Kidney epithelial cell (primary cell): ENCODE data around the gene DGKI. TPM values are rescaled to one million over a fixed set of nuclear protein-coding genes. Genes with fewer than 3 reads are reported as not detected.

Source experiments
- DNase-seq: peaks from one replicate; pipeline ENCODE4 v3.0.0-alpha.2; 2010; ENCODE audit warnings: low read depth
- H3K27me3 ChIP-seq: 2 replicates; pipeline ENCODE4 v1.6.0; 2011; ENCODE audit warnings: low read length; ENCODE audit not compliant: control insufficient read depth, insufficient read depth
- H3K36me3 ChIP-seq: 2 replicates; pipeline ENCODE4 v1.5.1; 2011; ENCODE audit warnings: low read length; ENCODE audit not compliant: control insufficient read depth, insufficient read depth
- H3K4me3 ChIP-seq: 2 replicates; pipeline ENCODE4 v1.5.1; 2011; ENCODE audit warnings: low read depth, mild to moderate bottlenecking, control low read depth, low read length
- CTCF ChIP-seq: IDR thresholded peaks from 2 replicates; pipeline ENCODE4 v1.5.1; 2011; ENCODE audit warnings: mild to moderate bottlenecking, moderate library complexity, low read length, control low read depth, inconsistent platforms; ENCODE audit not compliant: insufficient read depth, poor library complexity, severe bottlenecking
- total RNA-seq: library from RNA; depleted of rRNA; stranded (reverse); fragments of >200 nt; gene quantifications from 2 replicates; pipeline ENCODE4 v1.2.3, GENCODE V29; 2015

Gene DGKI
- total RNA-seq, 1 donor from 2014 or later: 3.5 TPM

- no peak for DNase-seq
- no peaks in the 10 kb centered on the region for H3K36me3 ChIP-seq
- no peak overlapping the region for H3K4me3 ChIP-seq
- no peak for TF ChIP-seq CTCF
- H3K27me3 ChIP-seq: no peaks in the 10 kb centered on the region
These were observed 142.1 kb downstream of the DGKI start for GRCh38 chr7:137704723-137705122.

- no peak for TF ChIP-seq CTCF
- DNase-seq: no peak
These were observed 143.3 kb downstream of the DGKI start for GRCh38 chr7:137703291-137704010.

GRCh38 chr7:137696988-137697387, 149.8 kb downstream of the DGKI start:
- no peak for TF ChIP-seq CTCF
- Histone ChIP-seq H3K27me3 (no peaks in the 10 kb centered on the region), H3K4me3 (no peak overlapping the region), H3K36me3 (no peaks in the 10 kb centered on the region)
- DNase-seq: no peak

More at GRCh38 chr7:137703291-137704010, 143.3 kb downstream of the DGKI start:
- Histone ChIP-seq H3K27me3 (no peaks in the 10 kb centered on the region), H3K36me3 (no peaks in the 10 kb centered on the region), H3K4me3 (no peak overlapping the region)

GRCh38 chr7:137696376-137696775, 150.4 kb downstream of the DGKI start:
- TF ChIP-seq CTCF: no peak
- DNase-seq: no peak
- H3K36me3 ChIP-seq: no peaks in the 10 kb centered on the region
- H3K27me3 ChIP-seq: no peaks in the 10 kb centered on the region
- no peak overlapping the region for H3K4me3 ChIP-seq

GRCh38 chr7:137695942-137696341, 150.8 kb downstream of the DGKI start:
- TF ChIP-seq CTCF: no peak
- no peaks in the 10 kb centered on the region for H3K27me3 ChIP-seq
- H3K4me3 ChIP-seq: no peak overlapping the region
- no peaks in the 10 kb centered on the region for H3K36me3 ChIP-seq
- DNase-seq: no peak

GRCh38 chr7:137695494-137695893, 151.3 kb downstream of the DGKI start:
- no peak for TF ChIP-seq CTCF
- H3K36me3 ChIP-seq: no peaks in the 10 kb centered on the region
- no peak for DNase-seq
- H3K27me3 ChIP-seq: no peaks in the 10 kb centered on the region
- H3K4me3 ChIP-seq: no peak overlapping the region
